Stimulated activated CD4-positive, alpha-beta T cell treated with anti-CD3 and anti-CD28 coated beads, TNF-alpha, amount 100 ng/mL, for 48 hours (primary cell): ENCODE results near the gene VGLL3.
"Not testable (repeated sequence)": the region's sequence is repeated elsewhere in the genome, so short reads cannot be mapped to it uniquely, and the experiment has no call there.

Source experiments
- DNase-seq, 3 donors: peaks; one replicate each; pipeline ENCODE4 v3.0.0-alpha.2; 2020; ENCODE audit warnings: low read depth in 3 of 3

Gene VGLL3

DNA sequence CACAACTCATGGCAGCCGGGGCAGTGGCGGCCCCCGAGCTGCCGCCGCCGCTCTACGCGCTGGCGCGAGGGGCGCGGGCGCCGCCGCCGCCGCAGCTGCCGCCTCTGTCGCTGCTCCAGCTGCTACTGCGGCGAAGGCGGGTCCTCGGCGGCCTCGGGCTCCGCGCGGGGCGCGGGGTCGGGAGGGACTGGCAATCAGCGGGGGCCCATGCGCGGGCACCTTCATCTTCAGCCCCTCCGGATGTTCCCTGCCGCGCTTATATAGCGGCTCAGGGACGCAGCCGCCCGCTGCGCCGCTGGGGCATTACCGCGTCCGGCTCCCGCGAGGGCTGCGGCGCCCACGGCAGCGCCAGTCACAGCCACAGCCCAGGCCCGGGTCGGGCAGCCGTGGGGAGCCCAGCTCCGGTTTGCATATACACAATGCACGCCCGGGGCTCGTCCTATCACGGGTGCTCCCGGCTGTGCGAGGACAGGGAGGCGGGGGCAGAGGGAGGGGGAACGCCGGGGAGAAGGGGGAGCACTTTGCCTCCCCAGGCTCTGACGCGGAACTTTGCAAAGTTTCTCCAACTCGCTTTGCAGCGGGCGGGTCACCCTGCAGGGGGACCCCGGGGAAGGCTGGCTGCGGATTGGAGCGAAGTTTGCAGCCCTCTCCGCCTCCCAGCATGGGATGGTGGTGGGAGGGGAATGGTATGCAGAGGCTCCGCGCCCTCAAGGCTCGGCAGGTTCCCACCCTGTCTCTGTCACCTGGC is at the start of gene VGLL3:
TSS of gene VGLL3 (minus strand) at position 416 of the 748 bp plus-strand sequence. CDS start at position 10, 406 bp downstream.
- DNase-seq = no peak

DNA sequence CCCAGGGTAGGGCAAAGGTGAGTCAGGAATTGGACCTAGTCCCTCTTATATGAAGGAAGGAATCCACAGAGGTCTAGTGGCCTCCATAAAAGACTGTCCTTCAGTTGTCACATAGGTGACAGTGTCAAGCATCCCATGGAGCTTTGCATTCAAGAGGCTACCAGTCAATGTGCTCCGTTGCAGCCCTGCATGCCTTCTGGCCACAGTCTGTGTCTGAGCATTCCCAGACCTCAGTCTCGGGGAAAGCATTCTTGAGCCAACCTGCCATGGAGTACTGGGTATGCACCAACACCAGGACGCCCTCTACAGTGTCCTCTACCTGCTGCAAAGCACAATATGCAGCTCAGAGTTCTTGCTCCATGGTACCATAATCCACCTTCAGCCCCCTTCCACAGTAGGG is 46.7 kb upstream of the VGLL3 start:
- DNase-seq = no peak

- no peak for DNase-seq
These were observed 45.7 kb upstream of the VGLL3 start for GRCh38 chr3:87036671-87037070.

DNA sequence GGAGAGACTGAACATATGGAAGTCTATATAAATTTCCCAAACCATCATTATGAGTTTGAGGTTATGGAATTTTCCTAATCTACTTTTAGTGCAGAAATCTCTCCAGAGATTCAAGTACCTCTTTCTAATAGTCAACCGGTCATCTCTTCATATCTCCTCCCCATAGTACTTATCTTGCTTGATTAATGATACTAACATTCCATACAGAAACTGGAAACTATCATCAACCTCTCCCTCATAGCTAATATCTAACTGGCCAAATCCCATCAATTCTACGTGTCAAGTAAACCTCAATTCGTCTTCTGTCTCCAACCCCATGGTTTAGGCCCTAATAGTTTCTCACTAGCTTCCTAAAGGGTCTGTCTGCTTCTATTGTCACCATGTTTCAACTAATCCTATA is 44.4 kb upstream of the VGLL3 start:
- DNase-seq = no peak

GRCh38 chr3:87033205-87033604 is 42.3 kb upstream of the VGLL3 start:
- DNase-seq = no peak

DNA sequence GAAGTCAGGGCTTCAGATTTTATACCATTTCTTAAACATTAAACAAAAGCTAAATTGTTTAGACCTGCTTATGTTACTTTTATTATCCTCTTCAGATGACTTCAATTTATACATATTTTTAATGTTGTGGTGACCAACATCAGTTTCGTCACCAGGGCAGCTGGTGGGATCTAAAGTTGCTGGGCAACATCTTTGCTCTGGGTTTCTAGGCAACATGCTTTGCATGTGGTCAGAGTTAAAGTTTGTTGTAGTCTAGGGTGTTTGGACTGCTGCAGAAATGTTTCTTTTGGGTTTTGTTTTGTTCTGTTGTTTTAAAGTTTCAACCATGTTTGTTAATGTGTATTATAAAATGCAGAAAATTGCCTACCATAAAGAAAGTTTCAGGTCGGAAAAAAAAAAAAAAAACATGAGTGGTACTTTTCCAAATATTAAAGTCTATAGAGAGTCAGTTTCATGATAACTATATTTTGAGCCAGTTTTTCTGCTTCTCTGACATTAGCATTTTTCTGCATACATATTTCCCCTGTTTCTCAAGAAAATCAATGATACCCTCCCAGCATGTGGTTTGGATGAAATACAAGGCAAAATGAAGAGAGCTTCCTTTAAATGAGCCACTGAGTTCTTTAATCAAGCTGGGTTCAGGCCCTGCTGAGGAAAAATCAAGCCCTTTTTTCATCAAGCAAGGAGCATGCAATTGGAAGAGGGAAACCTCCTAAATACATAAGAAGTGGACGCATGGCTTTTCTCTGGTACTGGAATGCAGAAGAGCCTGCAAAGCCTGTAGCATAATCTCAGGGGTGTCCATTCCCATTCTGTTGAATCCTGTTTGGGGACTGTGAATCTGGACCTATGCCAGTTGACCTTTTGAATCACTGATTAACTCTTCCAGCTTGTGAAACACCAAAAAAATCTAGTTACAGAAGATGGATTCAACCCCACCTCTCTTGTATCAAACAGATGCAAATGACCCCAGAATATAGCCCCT is 35.0 kb upstream of the VGLL3 start:
- DNase-seq = no peak

DNA sequence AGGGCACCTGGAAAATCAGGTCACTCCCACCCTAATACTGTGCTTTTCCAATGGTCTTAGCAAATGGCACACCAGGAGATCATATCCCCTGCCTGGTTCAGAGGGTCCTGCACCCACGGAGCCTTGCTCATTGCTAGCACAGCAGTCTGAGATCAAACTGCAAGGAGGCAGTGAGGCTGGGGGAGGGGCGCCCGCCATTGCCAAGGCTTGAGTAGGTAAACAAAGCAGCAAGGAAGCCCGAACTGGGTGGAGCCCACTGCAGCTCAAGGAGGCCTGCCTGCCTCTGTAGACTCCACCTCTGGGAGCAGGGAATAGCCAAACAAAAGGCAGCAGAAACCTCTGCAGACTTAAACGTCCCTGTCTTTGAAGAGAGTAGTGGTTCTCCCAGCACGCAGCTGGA is 26.4 kb upstream of the VGLL3 start:
- not testable (repeated sequence) for DNase-seq

DNA sequence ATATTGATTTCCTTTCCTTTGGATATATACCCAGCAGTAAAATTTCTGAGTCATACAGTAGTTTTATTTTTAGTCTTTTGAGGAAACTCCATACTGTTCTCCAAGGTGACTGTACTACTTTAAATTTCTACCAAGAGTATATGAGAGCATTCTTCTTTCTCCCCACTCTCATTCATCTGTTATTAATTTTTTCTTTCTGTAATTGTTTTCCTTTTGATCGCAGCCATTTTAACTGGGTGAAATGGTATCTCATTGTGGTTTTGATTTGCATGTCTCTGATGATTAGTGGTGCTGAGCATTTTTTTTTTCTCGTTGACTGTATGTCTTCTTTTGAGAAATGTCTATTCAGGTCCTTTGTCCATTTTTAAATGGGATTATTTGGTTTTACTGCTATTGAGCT is 18.3 kb upstream of the VGLL3 start:
- no peak for DNase-seq

GRCh38 chr3:87006844-87007439 is 16.0 kb upstream of the VGLL3 start:
- no peak for DNase-seq

- no peak for DNase-seq
These were observed 13.9 kb upstream of the VGLL3 start for GRCh38 chr3:87004883-87005282.

DNA sequence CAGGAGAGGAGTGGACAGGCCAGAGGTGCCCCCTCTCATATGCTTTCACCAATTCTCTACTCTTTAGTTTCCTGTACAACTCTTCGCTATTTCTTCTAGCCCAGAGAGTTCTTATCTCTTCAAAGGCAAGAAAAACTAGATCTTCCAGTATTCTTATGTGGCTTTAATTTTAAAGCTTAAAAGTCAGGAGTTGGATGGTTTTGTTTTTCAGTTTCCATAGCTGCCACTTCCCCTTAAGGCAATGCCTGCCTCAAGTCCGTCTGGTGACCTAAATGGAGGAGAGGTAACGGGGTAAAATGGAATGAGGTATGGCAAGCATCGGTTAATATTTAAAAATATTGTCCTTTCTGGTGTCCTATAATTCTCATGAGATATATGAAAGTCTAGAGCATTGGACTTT is 11.4 kb upstream of the VGLL3 start:
- no peak for DNase-seq

DNA sequence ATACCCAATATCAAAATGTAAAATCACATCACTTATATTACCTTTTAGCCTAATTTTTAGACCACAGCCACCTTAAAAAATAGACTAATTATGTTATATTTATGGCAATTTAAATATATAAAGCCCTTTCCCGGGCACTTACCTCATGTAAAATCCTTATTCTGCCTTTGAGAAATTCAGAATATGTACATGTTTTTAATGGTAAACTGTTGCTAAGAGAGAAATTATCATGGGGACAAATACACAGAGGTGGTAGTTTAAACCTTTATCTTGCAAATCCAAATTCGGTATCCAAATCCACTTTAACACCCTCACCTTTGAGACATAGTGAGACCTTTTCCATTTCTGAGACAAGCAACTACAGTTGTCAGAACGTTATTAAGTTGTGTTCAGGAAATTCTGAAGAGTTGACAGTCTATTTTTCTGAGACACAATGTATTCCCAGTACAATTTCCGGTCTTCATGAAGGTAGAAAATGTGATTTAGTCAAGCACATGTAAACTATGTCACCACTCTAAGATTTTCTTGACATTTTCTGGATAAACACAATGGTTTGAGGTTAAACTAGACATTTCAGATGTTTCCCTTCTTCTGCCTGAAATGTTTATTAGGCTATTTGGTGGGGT is 10.6 kb upstream of the VGLL3 start:
- no peak for DNase-seq

- no peak for DNase-seq
These were observed 10.0 kb upstream of the VGLL3 start for GRCh38 chr3:87000940-87001339.

DNA sequence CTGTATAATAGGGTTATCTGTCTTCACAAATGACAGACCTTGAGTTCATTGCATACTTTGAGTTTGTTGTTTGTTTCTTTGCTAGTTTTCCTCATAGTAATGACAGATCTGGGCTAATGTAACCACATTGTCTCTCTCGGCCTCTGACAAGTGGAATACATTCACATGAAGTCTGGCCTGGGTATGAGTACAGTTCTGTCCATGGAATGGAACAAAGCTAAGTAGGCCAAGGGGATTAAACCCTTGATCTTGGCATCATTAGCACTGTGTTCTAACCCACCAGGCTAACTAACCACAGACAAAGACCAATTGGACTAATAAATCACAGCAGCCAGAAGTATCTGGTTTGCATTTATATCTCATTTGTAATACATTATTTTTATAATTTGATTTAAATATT is 7.6 kb upstream of the VGLL3 start:
- no peak for DNase-seq

- DNase-seq = no peak
These were observed 5.5 kb upstream of the VGLL3 start for GRCh38 chr3:86996261-86996955.

- DNase-seq = no peak
These were observed 4.6 kb upstream of the VGLL3 start for GRCh38 chr3:86995537-86995936.

GRCh38 chr3:86993704-86994103 is 2.8 kb upstream of the VGLL3 start:
- DNase-seq = no peak

GRCh38 chr3:86991840-86992435 is 989 bp upstream of the VGLL3 start:
- DNase-seq = no peak

DNA sequence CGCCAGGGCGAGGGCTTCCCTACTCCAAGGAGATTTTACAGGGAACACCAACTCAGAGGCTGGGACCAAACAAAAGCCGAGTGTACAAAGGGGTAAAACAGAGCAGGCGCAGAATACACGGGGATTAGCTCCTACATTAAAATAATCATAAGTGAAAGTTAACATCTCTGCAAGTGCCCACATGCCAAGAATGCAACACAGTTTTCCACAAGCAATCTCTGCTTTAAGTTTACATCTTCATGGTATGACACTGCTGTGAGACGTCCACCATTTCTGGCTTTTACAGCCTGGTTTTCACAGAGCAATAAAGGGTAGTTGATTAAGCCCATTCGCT is 500 bp upstream of the VGLL3 start:
- DNase-seq = no peak

- DNase-seq = no peak
These were observed 776 bp downstream of the VGLL3 start for GRCh38 chr3:86990012-86990733.
